GM23338 (cell line): ENCODE results near the gene NDC80. TPM values are rescaled to one million over a fixed set of nuclear protein-coding genes. Genes with fewer than 3 reads are reported as not detected.

ENCODE experiments used
- ATAC-seq: fragments of 200-7000 bp; cut with Tn5 transposase; 3 replicates; pipeline ENCODE4 v1.9.1; 2020
- DNase-seq: peaks from one replicate; pipeline ENCODE4 v3.0.0-alpha.2; 2015; ENCODE audit warnings: low spot score
- H2AFZ ChIP-seq: fragments of 200-600 bp; sonication (generic); 2 replicates; pipeline ENCODE4 v1.8.0; 2016; ENCODE audit warnings: antibody characterized with exemption, mild to moderate bottlenecking, moderate library complexity
- H3F3A ChIP-seq: fragments of 200-600 bp; sonication (generic); replicated peaks from 2 replicates; pipeline ENCODE4 v1.8.0; 2017; ENCODE audit warnings: antibody characterized with exemption, mixed run types, low read depth
- H3K27ac ChIP-seq: fragments of 200-600 bp; sonication (generic); 2 replicates; pipeline ENCODE4 v1.6.1; 2016; ENCODE audit warnings: low read depth
- H3K27me3 ChIP-seq: fragments of 200-600 bp; sonication (generic); 2 replicates; pipeline ENCODE4 v1.8.0; 2016; ENCODE audit warnings: mild to moderate bottlenecking, mixed run types, moderate library complexity; ENCODE audit not compliant: insufficient read depth
- H3K36me3 ChIP-seq: fragments of 200-600 bp; sonication (generic); 2 replicates; pipeline ENCODE4 v1.8.0; 2016; ENCODE audit warnings: mild to moderate bottlenecking; ENCODE audit not compliant: insufficient read depth
- H3K4me1 ChIP-seq: fragments of 200-600 bp; sonication (generic); 2 replicates; pipeline ENCODE4 v1.8.0; 2016; ENCODE audit warnings: mild to moderate bottlenecking, moderate library complexity; ENCODE audit not compliant: insufficient read depth
- H3K4me2 ChIP-seq: fragments of 200-600 bp; sonication (generic); 2 replicates; pipeline ENCODE4 v1.7.1; 2017; ENCODE audit warnings: mixed run types
- H3K4me3 ChIP-seq: fragments of 200-600 bp; sonication (generic); 2 replicates; pipeline ENCODE4 v1.6.1; 2016; ENCODE audit warnings: mixed run types
- H3K79me2 ChIP-seq: fragments of 200-600 bp; sonication (generic); replicated peaks from 2 replicates; pipeline ENCODE4 v1.8.0; 2017; ENCODE audit warnings: mild to moderate bottlenecking; ENCODE audit not compliant: insufficient read depth
- H3K9me2 ChIP-seq: fragments of 200-600 bp; sonication (generic); 2 replicates; pipeline ENCODE4 v1.8.0; 2017; ENCODE audit not compliant: insufficient read depth
- H4K20me1 ChIP-seq: fragments of 200-600 bp; sonication (generic); replicated peaks from 2 replicates; pipeline ENCODE4 v1.8.0; 2017; ENCODE audit warnings: mild to moderate bottlenecking; ENCODE audit not compliant: insufficient read depth
- H3K27ac Mint-ChIP-seq: 2 replicates; pipeline ENCODE4 v1.8.0; 2020; ENCODE audit warnings: inconsistent platforms, mild to moderate bottlenecking, moderate library complexity, mixed read lengths
- H3K27me3 Mint-ChIP-seq: 3 replicates; pipeline ENCODE4 v1.8.0; 2022; ENCODE audit warnings: low read depth, mild to moderate bottlenecking, moderate library complexity, mixed read lengths, inconsistent platforms; ENCODE audit not compliant: insufficient read depth, poor library complexity
- H3K36me3 Mint-ChIP-seq: 3 replicates; pipeline ENCODE4 v1.8.0; 2021; ENCODE audit warnings: low read depth, mild to moderate bottlenecking, inconsistent platforms, moderate library complexity, mixed read lengths
- H3K4me1 Mint-ChIP-seq: 3 replicates; pipeline ENCODE4 v1.8.0; 2020; ENCODE audit warnings: mild to moderate bottlenecking, inconsistent platforms, mixed read lengths
- H3K4me3 Mint-ChIP-seq: 3 replicates; pipeline ENCODE4 v1.8.0; 2021; ENCODE audit warnings: moderate library complexity, mild to moderate bottlenecking, inconsistent platforms, mixed read lengths
- H3K9me3 Mint-ChIP-seq: 3 replicates; pipeline ENCODE4 v1.8.0; 2020; ENCODE audit warnings: moderate library complexity, mild to moderate bottlenecking, inconsistent platforms, mixed read lengths
- CREB1 ChIP-seq: fragments of 250-450 bp; sonication (Bioruptor Pico); IDR thresholded peaks from 2 replicates; pipeline ENCODE4 v1.5.0; 2020; ENCODE audit warnings: low read depth, mild to moderate bottlenecking, moderate library complexity
- ETS1 ChIP-seq: IDR thresholded peaks from 2 replicates; pipeline ENCODE4 v1.6.1; 2016; ENCODE audit warnings: antibody characterized with exemption
- EZH2 ChIP-seq: fragments of 200-600 bp; sonication (generic); IDR thresholded peaks from one replicate; pipeline ENCODE4 v1.8.0; 2017; ENCODE audit warnings: antibody characterized with exemption, mild to moderate bottlenecking, low read depth; ENCODE audit not compliant: unreplicated experiment
- EZH2phosphoT487 ChIP-seq: fragments of 200-600 bp; sonication (generic); IDR thresholded peaks from one replicate; pipeline ENCODE4 v1.8.1; 2018; ENCODE audit warnings: antibody characterized with exemption; ENCODE audit not compliant: unreplicated experiment
- JUNB ChIP-seq: IDR thresholded peaks from one replicate; pipeline ENCODE4 v1.6.1; 2016; ENCODE audit warnings: antibody characterized with exemption; ENCODE audit not compliant: unreplicated experiment
- NANOG ChIP-seq: IDR thresholded peaks from 2 replicates; pipeline ENCODE4 v1.6.1; 2016; ENCODE audit warnings: antibody characterized with exemption, borderline replicate concordance
- POLR2AphosphoS5 ChIP-seq: IDR thresholded peaks from 2 replicates; pipeline ENCODE4 v1.6.1; 2016; ENCODE audit warnings: antibody characterized with exemption, low read depth
- REST ChIP-seq: IDR thresholded peaks from one replicate; pipeline ENCODE4 v1.6.1; 2018; ENCODE audit warnings: antibody characterized with exemption; ENCODE audit not compliant: unreplicated experiment
- STAT1 ChIP-seq: IDR thresholded peaks from one replicate; pipeline ENCODE4 v1.6.1; 2016; ENCODE audit warnings: antibody characterized with exemption; ENCODE audit not compliant: unreplicated experiment
- ZNF331 ChIP-seq: fragments of 250-450 bp; sonication (Bioruptor Pico); IDR thresholded peaks from 2 replicates; pipeline ENCODE4 v1.5.0; 2020; ENCODE audit warnings: low read depth, mild to moderate bottlenecking, moderate library complexity
- polyA plus RNA-seq: library from polyadenylated mRNA; unstranded; fragments of >200 nt; fragmentation: Nextera tagmentation; extraction: Ambion mirVana; gene quantifications from 2 replicates; pipeline ENCODE4 v1.2.1, GENCODE V29; 2016
- total RNA-seq: library from RNA; depleted of rRNA; stranded (reverse); fragments of >200 nt; shearing (Covaris generic); gene quantifications from 2 replicates; pipeline ENCODE4 v1.2.3, GENCODE V29; 2014

The NDC80 gene
- total and polyA plus RNA-seq, 2 experiments from 2014 or later = 36.6 to 58.4 TPM

- TF ChIP-seq REST (no peak), ETS1 (no peak), POLR2AphosphoS5 (no peak), EZH2 (no peak), STAT1 (no peak), CREB1 (CRISPR knock-in tag) (no peak), NANOG (no peak), JUNB (no peak)
Observed at GRCh38 chr18:2551425-2551824, 19.9 kb upstream of the NDC80 start (continued).

- Mint-ChIP-seq H3K27me3 (no peaks in the 10 kb centered on the region), H3K4me3 (no peak overlapping the region), H3K4me1 (peaks cover 10% of the 10 kb centered on the region), H3K9me3 (no peaks in the 10 kb centered on the region), H3K36me3 (peaks cover 15% of the 10 kb centered on the region; the same call in 2 of the 3 replicates), H3K27ac (no peak overlapping the region)
- no peak overlapping the region for H3K27ac ChIP-seq
- no peaks in the 10 kb centered on the region for H3K36me3 ChIP-seq
- H4K20me1 ChIP-seq = no peaks in the 10 kb centered on the region
- no peaks in the 10 kb centered on the region for H3K4me1 ChIP-seq
- no peak for DNase-seq
- no peak for ATAC-seq
- no peak overlapping the region for H2AFZ ChIP-seq
- no peak overlapping the region for H3K4me3 ChIP-seq
- H3K27me3 ChIP-seq = no peaks in the 10 kb centered on the region
- no peak overlapping the region for H3K4me2 ChIP-seq
- no peaks in the 10 kb centered on the region for H3F3A ChIP-seq
- H3K79me2 ChIP-seq = no peaks in the 10 kb centered on the region
- no peaks in the 10 kb centered on the region for H3K9me2 ChIP-seq
- no peak for TF ChIP-seq ETS1
- no peak for TF ChIP-seq STAT1
- no peak for TF ChIP-seq ZNF331 (CRISPR knock-in tag)
- TF ChIP-seq EZH2 = no peak
- TF ChIP-seq REST = no peak
- no peak for TF ChIP-seq NANOG
- no peak for TF ChIP-seq EZH2phosphoT487
- no peak for TF ChIP-seq POLR2AphosphoS5
Observed at GRCh38 chr18:2554696-2555095, 16.7 kb upstream of the NDC80 start.
